ENCODE data around the gene VWC2L.

The VWC2L gene

GRCh38 chr2:214469728-214470127 is 58.9 kb downstream of the VWC2L start:
- DNase-seq (ENCODE audit: low read depth), result no peak

- no peak for DNase-seq (ENCODE audit: low read depth)
Observed at GRCh38 chr2:214471382-214471781, 60.5 kb downstream of the VWC2L start.

GRCh38 chr2:214471990-214472389 is 61.1 kb downstream of the VWC2L start:
- no peak for DNase-seq (ENCODE audit: low read depth)

GRCh38 chr2:214477305-214477704 is 66.5 kb downstream of the VWC2L start:
- DNase-seq (ENCODE audit: low read depth), result no peak

GRCh38 chr2:214481204-214481603 is 70.3 kb downstream of the VWC2L start:
- DNase-seq (ENCODE audit: low read depth), result no peak

- no peak for DNase-seq (ENCODE audit: low read depth)
Observed at GRCh38 chr2:214482728-214483127, 71.9 kb downstream of the VWC2L start.

GRCh38 chr2:214484239-214484638 is 73.4 kb downstream of the VWC2L start:
- DNase-seq (ENCODE audit: low read depth), result no peak

GRCh38 chr2:214484701-214485100 is 73.8 kb downstream of the VWC2L start:
- no peak for DNase-seq (ENCODE audit: low read depth)

- no peak for DNase-seq (ENCODE audit: low read depth)
Observed at GRCh38 chr2:214489181-214489580, 78.3 kb downstream of the VWC2L start.

- DNase-seq (ENCODE audit: low read depth), result no peak
Observed at GRCh38 chr2:214489702-214490101, 78.8 kb downstream of the VWC2L start.

GRCh38 chr2:214492152-214492551 is 81.3 kb downstream of the VWC2L start:
- DNase-seq (ENCODE audit: low read depth), result no peak

GRCh38 chr2:214492608-214493007 is 81.8 kb downstream of the VWC2L start:
- DNase-seq (ENCODE audit: low read depth), result no peak

- no peak for DNase-seq (ENCODE audit: low read depth)
Observed at GRCh38 chr2:214497489-214497888, 86.6 kb downstream of the VWC2L start.

GRCh38 chr2:214503568-214503967 is 92.7 kb downstream of the VWC2L start:
- DNase-seq (ENCODE audit: low read depth), result no peak

GRCh38 chr2:214504599-214505376 is 93.9 kb downstream of the VWC2L start:
- DNase-seq (ENCODE audit: low read depth), result no peak

GRCh38 chr2:214507032-214507431 is 96.2 kb downstream of the VWC2L start:
- no peak for DNase-seq (ENCODE audit: low read depth)

GRCh38 chr2:214514704-214515103 is 103.8 kb downstream of the VWC2L start:
- no peak for DNase-seq (ENCODE audit: low read depth)

- no peak for DNase-seq (ENCODE audit: low read depth)
Observed at GRCh38 chr2:214515111-214515510, 104.3 kb downstream of the VWC2L start.

- DNase-seq (ENCODE audit: low read depth), result no peak
Observed at GRCh38 chr2:214519258-214519818, 108.5 kb downstream of the VWC2L start.

- DNase-seq (ENCODE audit: low read depth), result no peak
Observed at GRCh38 chr2:214529021-214529420, 118.2 kb downstream of the VWC2L start.

- no peak for DNase-seq (ENCODE audit: low read depth)
Observed at GRCh38 chr2:214529514-214529913, 118.7 kb downstream of the VWC2L start.

- DNase-seq (ENCODE audit: low read depth), result no peak
Observed at GRCh38 chr2:214533541-214533940, 122.7 kb downstream of the VWC2L start.

- DNase-seq (ENCODE audit: low read depth), result no peak
Observed at GRCh38 chr2:214536625-214537024, 125.8 kb downstream of the VWC2L start.

GRCh38 chr2:214537929-214538328 is 127.1 kb downstream of the VWC2L start:
- DNase-seq (ENCODE audit: low read depth), result no peak
